ENCODE data around the gene BZW2.
"Not testable (repeated sequence)": the region's sequence is repeated elsewhere in the genome, so short reads cannot be mapped to it uniquely, and the experiment has no call there.

The BZW2 gene

GRCh38 chr7:16646472-16647072 is 591 bp downstream of the BZW2 start:
- no peak for DNase-seq (ENCODE audit: low read depth)

- DNase-seq (ENCODE audit: low read depth) = no peak
Observed at GRCh38 chr7:16647435-16647960, 1.5 kb downstream of the BZW2 start.

GRCh38 chr7:16648551-16648950 is 2.6 kb downstream of the BZW2 start:
- DNase-seq (ENCODE audit: low read depth) = no peak

GRCh38 chr7:16649196-16649595 is 3.2 kb downstream of the BZW2 start:
- no peak for DNase-seq (ENCODE audit: low read depth)

- DNase-seq (ENCODE audit: low read depth) = no peak
Observed at GRCh38 chr7:16650266-16650665, 4.3 kb downstream of the BZW2 start.

GRCh38 chr7:16651396-16652239 is 5.6 kb downstream of the BZW2 start:
- DNase-seq (ENCODE audit: low read depth) = no peak

- DNase-seq (ENCODE audit: low read depth) = no peak
Observed at GRCh38 chr7:16652240-16652583, 6.2 kb downstream of the BZW2 start.

- no peak for DNase-seq (ENCODE audit: low read depth)
Observed at GRCh38 chr7:16652888-16653287, 6.9 kb downstream of the BZW2 start.

GRCh38 chr7:16655394-16655793 is 9.4 kb downstream of the BZW2 start:
- no peak for DNase-seq (ENCODE audit: low read depth)

GRCh38 chr7:16656141-16656540 is 10.2 kb downstream of the BZW2 start:
- DNase-seq (ENCODE audit: low read depth) = no peak

GRCh38 chr7:16657656-16658279 is 11.8 kb downstream of the BZW2 start:
- no peak for DNase-seq (ENCODE audit: low read depth)

- DNase-seq (ENCODE audit: low read depth) = not testable (repeated sequence)
Observed at GRCh38 chr7:16659854-16660497, 14.0 kb downstream of the BZW2 start.

- no peak for DNase-seq (ENCODE audit: low read depth)
Observed at GRCh38 chr7:16660702-16661464, 14.9 kb downstream of the BZW2 start.

GRCh38 chr7:16661924-16662323 is 15.9 kb downstream of the BZW2 start:
- DNase-seq (ENCODE audit: low read depth) = no peak

GRCh38 chr7:16667355-16667754 is 21.4 kb downstream of the BZW2 start:
- DNase-seq (ENCODE audit: low read depth) = no peak

- DNase-seq (ENCODE audit: low read depth) = no peak
Observed at GRCh38 chr7:16668049-16668858, 22.3 kb downstream of the BZW2 start.

- DNase-seq (ENCODE audit: low read depth) = no peak
Observed at GRCh38 chr7:16668978-16669377, 23.0 kb downstream of the BZW2 start.

GRCh38 chr7:16669581-16669980 is 23.6 kb downstream of the BZW2 start:
- DNase-seq (ENCODE audit: low read depth) = no peak

GRCh38 chr7:16670021-16670420 is 24.0 kb downstream of the BZW2 start:
- DNase-seq (ENCODE audit: low read depth) = no peak

- DNase-seq (ENCODE audit: low read depth) = no peak
Observed at GRCh38 chr7:16670731-16671344, 24.9 kb downstream of the BZW2 start.

- no peak for DNase-seq (ENCODE audit: low read depth)
Observed at GRCh38 chr7:16671811-16672210, 25.8 kb downstream of the BZW2 start.

All from activated T-helper 9 cell treated with anti-CD3 and anti-CD28 coated beads, Interleukin-2, amount 50 U/mL, for 16 hours (primary cell).